ENCODE measurements around the gene FAM110A. TPM values are rescaled to one million over a fixed set of nuclear protein-coding genes. Genes with fewer than 3 reads are reported as not detected.

FAM110A gene
- total and polyA plus RNA-seq, 7 donors, result 0.55 to 10.7 (median 2.5) TPM

GRCh38 chr20:855466-856360, 22.2 kb downstream of the FAM110A start:
- Histone ChIP-seq H3K27ac (no peak overlapping the region), H3K36me3 (no peaks in the 10 kb centered on the region), H3K9me3 (no peaks in the 10 kb centered on the region), H3K4me1 (no peaks in the 10 kb centered on the region), H3K27me3 (no peaks in the 10 kb centered on the region), H3K4me3 (no peak overlapping the region)
- intact Hi-C loops (cut with DNase I), result no loop called here
- TF ChIP-seq EP300 (IDR thresholded peaks at IDR 0.05), result no peak
- TF ChIP-seq POLR2A (IDR thresholded peaks at IDR 0.05), result no peak
- TF ChIP-seq POLR2AphosphoS5 (IDR thresholded peaks at IDR 0.05), result no peak
- TF ChIP-seq CTCF (IDR thresholded peaks at IDR 0.05), result no peak
- no peak for DNase-seq
- 50 to 84% methylated on average over 11 of the region's 11 CpGs for WGBS, 2 donors

GRCh38 chr20:856361-856775, 22.9 kb downstream of the FAM110A start:
- WGBS, 2 donors, result 50 to 77% methylated on average over 12 of the region's 12 CpGs
- Histone ChIP-seq H3K4me3 (no peak overlapping the region), H3K27ac (no peak overlapping the region), H3K27me3 (no peaks in the 10 kb centered on the region), H3K36me3 (no peaks in the 10 kb centered on the region), H3K4me1 (no peaks in the 10 kb centered on the region), H3K9me3 (no peaks in the 10 kb centered on the region)
- intact Hi-C loops (cut with DNase I), result no loop called here
- no peak for DNase-seq
- no peak for TF ChIP-seq POLR2A (IDR thresholded peaks at IDR 0.05)
- no peak for TF ChIP-seq POLR2AphosphoS5 (IDR thresholded peaks at IDR 0.05)
- TF ChIP-seq CTCF (IDR thresholded peaks at IDR 0.05), result no peak
- no peak for TF ChIP-seq EP300 (IDR thresholded peaks at IDR 0.05)

GRCh38 chr20:858011-858410, 24.5 kb downstream of the FAM110A start:
- intact Hi-C loops (cut with DNase I), result no loop called here
- H3K4me3 ChIP-seq, result no peak overlapping the region
- no peak for DNase-seq
- TF ChIP-seq CTCF (IDR thresholded peaks at IDR 0.05), result no peak
- no peak for TF ChIP-seq POLR2AphosphoS5 (IDR thresholded peaks at IDR 0.05)
- TF ChIP-seq POLR2A (IDR thresholded peaks at IDR 0.05), result no peak
- no peak for TF ChIP-seq EP300 (IDR thresholded peaks at IDR 0.05)
- no peaks in the 10 kb centered on the region for H3K27me3 ChIP-seq
- H3K36me3 ChIP-seq, result no peaks in the 10 kb centered on the region
- no peaks in the 10 kb centered on the region for H3K4me1 ChIP-seq
- H3K9me3 ChIP-seq, result no peaks in the 10 kb centered on the region
- H3K27ac ChIP-seq, result no peak overlapping the region
- 87 to 89% methylated on average over 6 of the region's 6 CpGs for WGBS, 2 donors

GRCh38 chr20:859751-860231, 26.3 kb downstream of the FAM110A start:
- intact Hi-C loops (cut with DNase I), result no loop called here
- no peaks in the 10 kb centered on the region for H3K27me3 ChIP-seq
- no peaks in the 10 kb centered on the region for H3K4me1 ChIP-seq
- no peak overlapping the region for H3K27ac ChIP-seq
- no peak for DNase-seq
- 60 to 75% methylated on average over 3 of the region's 3 CpGs for WGBS, 2 donors
- no peak overlapping the region for H3K4me3 ChIP-seq
- no peaks in the 10 kb centered on the region for H3K9me3 ChIP-seq
- TF ChIP-seq POLR2AphosphoS5 (IDR thresholded peaks at IDR 0.05), result no peak
- TF ChIP-seq POLR2A (IDR thresholded peaks at IDR 0.05), result no peak
- no peaks in the 10 kb centered on the region for H3K36me3 ChIP-seq

- Histone ChIP-seq H3K27ac (no peak overlapping the region), H3K9me3 (no peaks in the 10 kb centered on the region), H3K4me1 (no peaks in the 10 kb centered on the region), H3K4me3 (no peak overlapping the region), H3K36me3 (no peaks in the 10 kb centered on the region), H3K27me3 (no peaks in the 10 kb centered on the region)
- intact Hi-C loops (cut with DNase I), result no loop called here
- 96% methylated on average over 2 of the region's 2 CpGs for WGBS, 2 donors
- no peak for DNase-seq
- TF ChIP-seq POLR2AphosphoS5 (IDR thresholded peaks at IDR 0.05), result no peak
- TF ChIP-seq POLR2A (IDR thresholded peaks at IDR 0.05), result no peak
- no peak for TF ChIP-seq EP300 (IDR thresholded peaks at IDR 0.05)
- no peak for TF ChIP-seq CTCF (IDR thresholded peaks at IDR 0.05)
These were observed 27.4 kb downstream of the FAM110A start for GRCh38 chr20:860891-861290.
